Measurements from ENCODE around the gene ELF4.

Gene ELF4

GRCh38 chrX:130083656-130084382, 26.5 kb downstream of the ELF4 start:
- DNase-seq (ENCODE audit: low read depth in 2 of 2), result no peak

- DNase-seq (ENCODE audit: low read depth in 2 of 2), result no peak
Measured at GRCh38 chrX:130083107-130083490, 27.2 kb downstream of the ELF4 start.

- DNase-seq (ENCODE audit: low read depth in 2 of 2), result peak; percentile 65 to 71
Measured at GRCh38 chrX:130082244-130083106, 27.8 kb downstream of the ELF4 start.

GRCh38 chrX:130081421-130082045, 28.8 kb downstream of the ELF4 start:
- DNase-seq (ENCODE audit: low read depth in 2 of 2), result no peak

- DNase-seq (ENCODE audit: low read depth in 2 of 2), result no peak
Measured at GRCh38 chrX:130080791-130081367, 29.4 kb downstream of the ELF4 start.

GRCh38 chrX:130079824-130080406, 30.4 kb downstream of the ELF4 start:
- DNase-seq (ENCODE audit: low read depth in 2 of 2), result peak in 1 of 2 donors; percentile 44

- DNase-seq (ENCODE audit: low read depth in 2 of 2), result no peak
Measured at GRCh38 chrX:130075777-130076176, 34.5 kb downstream of the ELF4 start.

- DNase-seq (ENCODE audit: low read depth in 2 of 2), result no peak
Measured at GRCh38 chrX:130072345-130072740, 38.0 kb downstream of the ELF4 start.

- no peak for DNase-seq (ENCODE audit: low read depth in 2 of 2)
Measured at GRCh38 chrX:130071611-130072344, 38.5 kb downstream of the ELF4 start.

- DNase-seq (ENCODE audit: low read depth in 2 of 2), result no peak
Measured at GRCh38 chrX:130066975-130067615, 43.2 kb downstream of the ELF4 start.

- peak; percentile 58 to 76 for DNase-seq (ENCODE audit: low read depth in 2 of 2)
Measured at GRCh38 chrX:130060122-130061069, 49.9 kb downstream of the ELF4 start.

- no peak for DNase-seq (ENCODE audit: low read depth in 2 of 2)
Measured at GRCh38 chrX:130058652-130059051, 51.6 kb downstream of the ELF4 start.

- no peak for DNase-seq (ENCODE audit: low read depth in 2 of 2)
Measured at GRCh38 chrX:130057209-130057608, 53.1 kb downstream of the ELF4 start.

- DNase-seq (ENCODE audit: low read depth in 2 of 2), result no peak
Measured at GRCh38 chrX:130055899-130056298, 54.4 kb downstream of the ELF4 start.

- no peak for DNase-seq (ENCODE audit: low read depth in 2 of 2)
Measured at GRCh38 chrX:130055103-130055502, 55.2 kb downstream of the ELF4 start.

GRCh38 chrX:130053236-130053635, 57.1 kb downstream of the ELF4 start:
- no peak for DNase-seq (ENCODE audit: low read depth in 2 of 2)

GRCh38 chrX:130051176-130051845, 59.0 kb downstream of the ELF4 start:
- no peak for DNase-seq (ENCODE audit: low read depth in 2 of 2)

GRCh38 chrX:130049821-130050220, 60.5 kb downstream of the ELF4 start:
- no peak for DNase-seq (ENCODE audit: low read depth in 2 of 2)

GRCh38 chrX:130048686-130049222, 61.5 kb downstream of the ELF4 start:
- DNase-seq (ENCODE audit: low read depth in 2 of 2), result no peak
